Measurements from ENCODE around the gene TBX3.

The TBX3 gene

GRCh38 chr12:114686426-114686772 lies 2.4 kb upstream of the TBX3 start:
- TF ChIP-seq, protein P1, sequence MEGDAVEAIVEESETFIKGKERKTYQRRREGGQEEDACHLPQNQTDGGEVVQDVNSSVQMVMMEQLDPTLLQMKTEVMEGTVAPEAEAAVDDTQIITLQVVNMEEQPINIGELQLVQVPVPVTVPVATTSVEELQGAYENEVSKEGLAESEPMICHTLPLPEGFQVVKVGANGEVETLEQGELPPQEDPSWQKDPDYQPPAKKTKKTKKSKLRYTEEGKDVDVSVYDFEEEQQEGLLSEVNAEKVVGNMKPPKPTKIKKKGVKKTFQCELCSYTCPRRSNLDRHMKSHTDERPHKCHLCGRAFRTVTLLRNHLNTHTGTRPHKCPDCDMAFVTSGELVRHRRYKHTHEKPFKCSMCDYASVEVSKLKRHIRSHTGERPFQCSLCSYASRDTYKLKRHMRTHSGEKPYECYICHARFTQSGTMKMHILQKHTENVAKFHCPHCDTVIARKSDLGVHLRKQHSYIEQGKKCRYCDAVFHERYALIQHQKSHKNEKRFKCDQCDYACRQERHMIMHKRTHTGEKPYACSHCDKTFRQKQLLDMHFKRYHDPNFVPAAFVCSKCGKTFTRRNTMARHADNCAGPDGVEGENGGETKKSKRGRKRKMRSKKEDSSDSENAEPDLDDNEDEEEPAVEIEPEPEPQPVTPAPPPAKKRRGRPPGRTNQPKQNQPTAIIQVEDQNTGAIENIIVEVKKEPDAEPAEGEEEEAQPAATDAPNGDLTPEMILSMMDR (IDR thresholded peaks at IDR 0.05; ENCODE audit: low read depth, low read length), result no peak
- H3K4me3 ChIP-seq (ENCODE audit: low read depth, low read length), result no peak overlapping the region

DNA sequence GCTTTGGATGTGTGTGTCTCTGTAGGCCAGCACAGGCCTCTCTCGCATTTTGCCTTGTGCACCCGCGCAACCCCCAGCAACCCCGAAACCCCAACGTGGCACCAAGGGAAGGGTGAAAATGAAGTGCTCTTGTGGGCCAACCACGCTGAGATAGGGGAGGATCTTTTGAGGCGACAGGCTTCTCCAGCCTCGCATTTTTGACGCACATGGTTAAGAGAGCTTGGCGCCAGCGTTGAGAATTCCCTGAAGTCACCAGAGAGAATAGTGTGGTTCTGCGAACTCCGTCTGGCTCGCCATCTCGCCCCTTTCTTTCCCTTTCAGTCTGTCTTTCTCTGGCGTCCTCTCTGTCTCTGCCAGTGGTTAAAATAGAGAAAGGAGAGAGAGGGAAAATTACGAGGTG lies 1.9 kb upstream of the TBX3 start:
- no peak overlapping the region for H3K4me3 ChIP-seq (ENCODE audit: low read depth, low read length)
- TF ChIP-seq, protein P1 (IDR thresholded peaks at IDR 0.05; ENCODE audit: low read depth, low read length), result no peak

DNA sequence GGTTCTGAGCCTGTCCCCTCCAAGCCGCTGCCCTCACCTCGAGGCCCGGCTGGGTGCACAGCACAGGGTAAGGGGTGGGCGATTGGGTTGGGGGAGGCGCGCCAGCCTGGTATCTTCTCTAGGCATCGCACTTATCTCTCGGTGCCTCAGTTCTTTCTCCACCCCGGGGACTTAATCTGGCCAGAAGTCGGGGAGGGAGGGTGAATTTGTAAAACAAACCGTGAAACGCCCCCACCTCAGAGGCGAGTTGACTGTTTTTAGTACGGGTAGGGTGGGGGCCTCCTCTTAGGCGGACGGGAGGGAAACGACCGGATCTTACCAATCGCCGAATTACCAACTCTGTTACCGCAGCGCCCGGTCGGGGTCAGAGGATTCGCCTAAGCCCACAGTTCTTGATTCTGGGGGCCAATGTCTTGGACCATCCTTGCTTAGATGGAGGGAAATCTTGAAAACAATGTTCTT lies 1.4 kb upstream of the TBX3 start:
- H3K4me3 ChIP-seq (ENCODE audit: low read depth, low read length), result peak overlapping the region; percentile 97
- TF ChIP-seq, protein P1 (IDR thresholded peaks at IDR 0.05; ENCODE audit: low read depth, low read length), result no peak

- H3K4me3 ChIP-seq (ENCODE audit: low read depth, low read length), result peak overlapping the region; percentile 97
- TF ChIP-seq, protein P1 (IDR thresholded peaks at IDR 0.05; ENCODE audit: low read depth, low read length), result no peak
Observed at GRCh38 chr12:114684870-114685273, 897 bp upstream of the TBX3 start.

DNA sequence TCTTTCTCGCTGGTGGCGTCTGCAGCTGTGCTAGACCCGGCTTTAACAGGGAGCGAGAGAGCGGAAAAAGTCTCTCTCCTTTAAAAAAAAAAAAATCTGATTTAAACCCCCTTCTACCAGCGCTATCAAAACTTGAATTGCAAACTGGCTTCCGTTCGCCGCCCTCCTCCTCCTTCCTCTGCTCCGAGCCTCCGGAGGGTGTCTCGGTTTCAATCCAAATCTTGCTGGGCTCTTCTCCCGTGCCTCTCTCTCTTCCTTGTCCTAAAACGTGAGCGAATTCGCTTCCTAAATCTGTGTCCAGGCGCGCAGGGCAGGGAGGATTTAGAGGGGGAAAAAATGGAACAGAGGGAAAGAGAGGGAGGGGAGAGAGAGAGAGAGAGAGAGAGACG lies 272 bp downstream of the TBX3 start:
- peak overlapping the region; percentile 97 for H3K4me3 ChIP-seq (ENCODE audit: low read depth, low read length)
- TF ChIP-seq, protein P1 (IDR thresholded peaks at IDR 0.05; ENCODE audit: low read depth, low read length), result no peak

- TF ChIP-seq, protein P1 (IDR thresholded peaks at IDR 0.05; ENCODE audit: low read depth, low read length), result no peak
- H3K4me3 ChIP-seq (ENCODE audit: low read depth, low read length), result peak overlapping the region; percentile 97
Observed at GRCh38 chr12:114682785-114683708, 928 bp downstream of the TBX3 start.

GRCh38 chr12:114682106-114682784 lies 1.7 kb downstream of the TBX3 start:
- TF ChIP-seq, protein P1 (IDR thresholded peaks at IDR 0.05; ENCODE audit: low read depth, low read length), result no peak
- H3K4me3 ChIP-seq (ENCODE audit: low read depth, low read length), result peak overlapping the region; percentile 97

Data from WI38 (cell line).